HG03066 (cell line): ENCODE measurements around the gene FAM50B.

ENCODE experiments used
- ATAC-seq: cut with Tn5 transposase; IDR thresholded peaks from one replicate; pipeline ENCODE4 v1.9.1; 2021; ENCODE audit warnings: low read depth; ENCODE audit not compliant: unreplicated experiment

FAM50B gene, protein sequence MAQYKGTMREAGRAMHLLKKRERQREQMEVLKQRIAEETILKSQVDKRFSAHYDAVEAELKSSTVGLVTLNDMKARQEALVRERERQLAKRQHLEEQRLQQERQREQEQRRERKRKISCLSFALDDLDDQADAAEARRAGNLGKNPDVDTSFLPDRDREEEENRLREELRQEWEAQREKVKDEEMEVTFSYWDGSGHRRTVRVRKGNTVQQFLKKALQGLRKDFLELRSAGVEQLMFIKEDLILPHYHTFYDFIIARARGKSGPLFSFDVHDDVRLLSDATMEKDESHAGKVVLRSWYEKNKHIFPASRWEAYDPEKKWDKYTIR

DNA sequence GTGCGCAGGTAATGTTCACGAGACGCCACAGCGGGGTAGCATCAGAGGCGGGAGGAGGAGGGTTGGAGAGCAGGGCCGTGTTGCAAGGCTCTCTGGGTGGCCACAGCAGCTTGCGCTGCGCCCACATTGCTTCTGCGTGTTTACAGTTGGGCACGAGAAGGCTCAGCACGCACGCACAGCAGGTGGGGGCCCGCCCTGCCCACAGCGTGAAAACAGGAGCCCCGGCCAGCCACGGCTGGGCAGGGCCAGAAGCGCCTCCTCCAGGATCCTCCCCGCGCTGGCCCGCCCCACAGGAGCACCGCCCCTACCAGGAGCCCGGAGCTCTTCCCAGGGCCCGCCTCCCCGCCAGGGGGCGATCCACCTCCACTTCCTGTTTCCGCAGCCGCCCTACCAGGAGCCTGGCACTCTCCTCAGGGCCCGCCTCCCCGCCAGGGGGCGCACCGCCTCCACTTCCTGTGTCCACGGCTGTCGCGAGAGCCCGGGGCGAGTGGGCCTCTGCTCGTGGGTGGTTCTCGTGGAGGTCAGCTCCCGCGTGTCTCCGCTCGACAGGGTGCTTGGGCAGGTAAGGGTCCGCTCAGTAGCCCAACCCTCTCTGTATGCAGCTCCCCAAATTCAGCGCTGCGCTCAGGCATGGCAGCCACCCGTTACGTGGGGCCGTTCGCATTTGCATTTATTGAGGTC lies at the start of gene FAM50B:
Gene FAM50B, plus strand, starts transcription at position 449 of the 681 bp plus-strand sequence. CDS start 439 bp downstream, outside the sequence.
- peak; percentile 94 for ATAC-seq

DNA sequence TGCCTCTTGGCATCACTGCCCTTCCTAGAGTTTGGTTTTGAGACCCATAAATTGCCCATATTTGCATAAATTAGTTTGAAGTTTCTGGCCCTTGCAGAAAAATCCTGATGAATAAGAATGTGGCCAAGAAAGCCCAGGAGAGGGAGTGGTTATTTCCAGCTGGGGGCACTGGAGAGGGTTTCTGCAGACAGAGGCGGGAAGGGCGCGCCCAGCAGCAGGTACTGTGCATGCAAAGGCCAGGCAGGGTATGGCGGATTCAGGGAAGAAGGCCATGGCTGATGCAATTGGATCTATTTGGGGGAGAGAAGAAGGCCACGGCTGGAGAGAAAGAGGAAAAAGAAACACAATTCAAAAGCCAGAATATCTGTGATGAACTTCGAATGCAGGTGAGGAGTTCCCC lies 49.5 kb upstream of the FAM50B start:
- no peak for ATAC-seq

DNA sequence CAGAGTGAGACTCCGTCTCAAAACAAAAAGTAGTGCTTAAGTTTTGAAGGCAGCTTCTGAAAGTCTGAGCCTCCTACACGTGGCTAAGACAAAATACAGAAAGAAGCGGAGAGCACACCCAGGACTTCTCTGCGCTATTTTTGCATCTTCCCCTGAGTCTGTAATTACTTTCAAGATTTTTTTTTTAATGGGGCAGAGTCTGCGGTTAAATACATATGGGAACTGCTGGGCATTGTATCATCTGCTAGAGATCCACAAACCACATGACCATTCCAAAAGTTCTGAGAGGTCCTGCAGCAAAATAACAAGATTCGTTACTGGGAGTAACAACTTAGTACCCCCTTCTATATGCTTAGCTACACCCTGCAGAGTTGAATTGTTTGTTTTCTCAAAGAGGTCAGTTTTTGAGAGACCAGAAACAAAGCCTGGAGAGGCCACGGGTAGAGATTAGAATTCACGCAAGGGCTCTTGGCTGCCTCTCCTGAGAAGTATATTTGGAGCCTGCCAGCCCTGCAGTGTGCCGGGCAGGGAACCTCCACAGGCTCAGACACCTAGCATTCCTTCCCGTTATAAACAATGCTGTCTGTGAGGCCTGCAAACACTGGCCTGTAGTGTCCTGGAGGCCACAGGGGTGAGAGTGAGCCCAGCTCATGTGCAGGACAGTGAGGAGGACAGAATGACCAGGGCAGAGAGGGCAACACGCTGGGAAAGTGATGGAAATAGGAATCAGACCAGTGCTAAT lies 48.2 kb upstream of the FAM50B start:
- no peak for ATAC-seq

DNA sequence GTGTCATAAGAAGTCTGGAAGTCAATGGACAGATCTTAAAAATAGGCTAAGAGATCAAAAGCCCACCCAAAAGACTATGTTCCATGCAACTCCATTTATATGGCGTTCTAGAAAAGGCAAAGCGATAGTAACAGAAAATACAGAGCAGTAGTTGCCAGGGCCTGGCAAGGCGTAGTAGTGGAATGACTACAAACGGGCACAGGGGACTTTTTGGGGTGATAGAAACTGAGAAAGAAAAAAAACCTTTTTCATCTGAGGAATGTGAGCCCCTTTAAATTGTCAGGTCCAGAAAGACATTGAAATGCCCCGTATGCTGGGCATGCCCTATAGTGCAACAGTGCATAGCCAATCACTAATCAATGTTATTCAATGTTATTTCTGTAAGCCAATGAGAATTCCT lies 47.2 kb upstream of the FAM50B start:
- ATAC-seq = no peak

DNA sequence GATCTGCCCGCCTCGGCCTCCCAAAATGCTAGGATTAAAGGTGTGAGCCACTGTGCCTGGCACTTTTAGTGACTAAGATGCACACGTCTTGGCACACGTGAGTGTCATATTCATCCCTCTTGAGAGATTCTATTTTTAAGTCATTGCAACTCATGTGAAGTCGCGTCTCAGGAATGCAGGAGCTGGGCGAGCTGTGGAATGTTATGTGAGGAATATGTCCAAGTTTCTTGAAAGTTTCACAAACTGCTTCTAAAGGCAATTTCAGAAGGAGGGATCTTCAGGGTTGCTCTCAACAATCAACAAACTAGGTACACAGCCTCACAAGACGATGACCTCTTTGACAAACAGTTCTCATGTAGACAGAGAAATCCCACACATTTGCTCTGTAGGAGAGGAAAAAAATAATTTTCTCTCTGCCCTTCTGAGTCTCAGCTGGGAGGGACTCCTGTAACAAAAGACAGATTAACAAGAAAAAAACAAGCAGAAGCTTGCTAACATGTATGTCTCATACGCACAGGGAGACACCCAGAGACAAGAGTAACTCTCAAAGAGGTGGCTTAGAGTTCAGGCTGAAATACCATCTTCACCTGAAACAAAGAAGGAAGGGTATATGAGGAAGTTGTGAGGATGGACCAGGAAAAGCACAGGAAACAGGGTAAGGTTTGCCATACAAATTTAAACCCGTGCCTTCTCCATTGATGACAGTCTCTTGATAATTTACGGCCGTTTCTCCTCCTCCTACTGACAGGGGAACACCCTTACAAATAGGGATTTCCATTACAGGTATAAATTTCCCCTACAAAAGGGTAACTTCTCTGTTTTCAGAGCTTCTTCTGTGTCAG lies 45.3 kb upstream of the FAM50B start:
- ATAC-seq = no peak

DNA sequence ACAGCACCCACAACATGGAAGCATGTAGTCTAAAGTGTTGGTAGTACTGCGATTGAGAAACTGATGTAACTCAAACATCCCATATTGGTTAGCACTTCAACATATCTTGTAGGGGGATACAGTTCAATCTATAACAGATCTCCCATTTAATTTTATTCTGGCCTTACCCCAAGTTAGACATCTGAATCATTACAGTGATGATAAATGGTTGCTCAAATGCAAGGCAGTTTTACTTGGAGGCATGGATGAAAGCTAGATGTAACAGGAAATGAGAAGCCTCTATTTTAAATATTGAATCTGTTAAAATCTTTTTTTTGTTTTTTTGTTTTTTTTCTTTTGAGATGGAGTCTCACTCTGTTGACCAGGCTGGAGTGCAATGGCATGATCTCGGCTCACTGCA lies 44.2 kb upstream of the FAM50B start:
- ATAC-seq = no peak

DNA sequence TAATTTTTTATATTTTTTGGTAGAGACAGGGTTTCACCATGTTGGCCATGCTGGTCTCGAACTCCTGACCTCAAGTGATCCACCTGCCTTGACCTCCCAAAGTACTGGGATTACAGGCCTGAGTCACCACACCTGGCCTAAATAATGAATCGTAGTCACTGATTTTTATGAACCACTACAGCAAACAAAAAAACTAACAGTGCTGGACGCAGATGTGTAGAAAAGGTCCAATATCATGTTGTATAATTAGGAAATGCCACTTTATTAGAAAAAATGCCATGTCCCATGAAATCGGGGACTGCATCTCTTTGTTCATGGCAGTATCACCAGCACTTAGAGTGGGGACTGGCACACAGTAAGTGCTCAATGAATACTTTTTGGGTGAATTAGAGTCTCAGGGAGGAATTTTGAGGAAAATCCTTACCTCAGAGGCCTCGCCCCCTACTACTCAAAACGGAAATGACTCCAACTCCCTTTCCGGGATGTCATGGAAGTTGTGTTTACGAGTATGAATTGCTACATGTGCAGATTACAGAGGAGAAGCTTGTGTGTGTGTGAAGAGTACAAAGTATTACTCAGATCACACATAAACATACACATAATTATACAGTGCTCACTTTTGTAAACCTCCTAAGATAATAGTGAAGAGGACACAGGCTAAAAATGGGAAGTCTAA lies 43.6 kb upstream of the FAM50B start:
- no peak for ATAC-seq

DNA sequence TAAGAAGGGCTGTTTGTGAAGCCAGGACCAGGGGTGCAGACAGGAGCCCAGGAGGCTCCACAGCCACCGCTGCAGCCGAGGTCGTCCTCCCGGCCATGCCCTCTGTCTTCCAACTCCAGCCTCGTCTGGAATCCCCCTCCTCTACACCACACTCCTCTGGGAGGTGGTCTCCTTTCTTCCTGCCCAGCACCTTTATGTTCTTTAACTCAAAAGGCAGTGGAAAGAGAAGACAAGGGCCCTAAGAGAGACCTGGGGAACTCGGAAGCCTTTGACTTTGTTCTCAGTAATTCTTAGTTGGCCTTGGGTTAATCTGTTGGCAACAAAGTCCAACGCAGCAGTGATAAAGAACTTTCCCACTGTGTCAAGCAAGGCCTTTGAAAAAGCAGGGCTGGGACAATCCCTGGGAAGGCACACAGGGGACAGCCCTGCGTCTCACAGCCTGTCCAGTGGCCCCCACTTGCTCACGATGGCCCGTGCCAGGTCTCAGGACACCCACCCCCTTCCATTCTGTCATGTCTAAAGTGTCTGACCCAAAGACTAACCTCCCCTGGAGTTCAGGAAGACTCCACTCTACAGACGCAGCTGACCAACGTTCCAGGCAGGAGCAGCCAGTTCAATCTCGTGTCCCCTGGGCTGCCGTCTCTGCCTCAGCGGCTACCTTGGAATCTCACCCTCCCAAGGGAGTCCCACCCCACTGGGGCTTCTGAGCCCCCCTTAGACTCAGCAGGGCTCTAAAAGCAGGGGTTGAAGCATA lies 42.8 kb upstream of the FAM50B start:
- ATAC-seq = no peak

DNA sequence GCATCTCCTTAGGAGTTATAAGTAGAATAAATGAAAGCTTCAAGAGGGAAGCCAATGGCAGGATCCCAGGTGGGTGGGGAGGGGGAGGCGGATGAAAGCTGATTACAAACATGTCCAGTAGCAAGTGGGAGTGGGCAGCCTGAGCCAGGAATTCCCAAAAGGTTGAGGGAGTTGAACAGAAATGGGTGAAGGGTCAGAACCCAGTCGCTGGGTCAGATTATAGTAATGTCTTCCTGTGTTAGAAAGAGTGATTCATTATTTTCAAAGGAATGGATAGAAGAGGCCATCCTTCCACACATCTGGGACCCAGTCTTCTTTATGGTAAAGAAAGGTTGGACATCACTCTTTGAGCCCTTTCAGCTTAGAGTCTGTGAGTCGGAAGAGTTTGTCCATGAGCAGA lies 41.0 kb upstream of the FAM50B start:
- ATAC-seq = no peak

DNA sequence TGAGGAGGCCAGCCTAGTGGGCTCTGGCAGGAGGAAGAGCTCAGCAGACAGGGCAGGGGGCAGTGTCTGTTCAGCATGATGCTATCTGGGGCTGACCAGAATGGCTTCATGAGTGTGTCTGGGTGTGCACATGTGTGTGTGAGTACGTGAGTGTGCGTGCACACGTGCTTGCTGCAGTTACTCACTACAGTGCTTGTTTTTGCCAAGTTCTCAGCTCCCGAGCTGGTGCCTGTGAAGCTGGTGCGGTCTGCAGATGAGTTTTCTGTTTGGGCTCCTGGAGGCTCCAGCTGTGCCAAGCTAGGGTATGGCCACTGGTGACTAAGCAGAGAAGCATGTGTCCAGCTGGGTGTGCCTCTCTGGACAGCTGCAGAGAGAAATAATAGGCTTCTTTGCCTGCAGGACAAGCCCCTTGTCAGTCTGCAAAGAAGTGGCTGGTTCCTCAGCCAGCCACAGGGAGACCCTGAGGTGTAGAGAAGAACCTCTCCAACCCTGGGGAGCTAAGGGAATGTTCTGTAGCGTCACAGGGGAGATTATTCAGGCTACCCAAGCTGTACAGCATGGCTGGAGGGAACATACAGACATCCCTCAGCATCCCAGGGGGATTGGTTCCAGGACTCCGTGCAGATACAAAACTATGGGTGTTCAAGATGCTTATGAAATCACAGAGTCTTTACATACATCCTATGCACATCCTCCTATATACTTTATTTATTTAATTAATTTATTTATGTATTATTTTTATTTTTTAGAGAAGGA lies 40.2 kb upstream of the FAM50B start:
- ATAC-seq = no peak

DNA sequence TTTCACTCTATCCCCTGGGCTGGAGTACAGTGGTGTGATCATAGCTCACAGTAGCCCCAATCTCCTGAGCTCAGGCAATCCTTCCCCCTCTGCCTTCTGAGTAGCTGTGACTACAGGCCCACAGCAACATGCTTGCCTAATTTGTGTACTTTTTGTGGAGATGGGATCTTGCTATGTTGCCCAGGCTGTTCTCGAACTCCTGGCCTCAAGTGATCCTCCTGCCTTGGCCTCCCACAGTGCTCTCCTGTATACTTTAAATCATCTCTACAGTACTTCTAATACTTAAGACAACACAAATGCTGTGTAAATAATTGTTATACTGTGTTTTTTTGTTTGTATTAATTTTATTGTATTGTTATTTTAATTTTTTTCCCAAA lies 39.7 kb upstream of the FAM50B start:
- no peak for ATAC-seq

DNA sequence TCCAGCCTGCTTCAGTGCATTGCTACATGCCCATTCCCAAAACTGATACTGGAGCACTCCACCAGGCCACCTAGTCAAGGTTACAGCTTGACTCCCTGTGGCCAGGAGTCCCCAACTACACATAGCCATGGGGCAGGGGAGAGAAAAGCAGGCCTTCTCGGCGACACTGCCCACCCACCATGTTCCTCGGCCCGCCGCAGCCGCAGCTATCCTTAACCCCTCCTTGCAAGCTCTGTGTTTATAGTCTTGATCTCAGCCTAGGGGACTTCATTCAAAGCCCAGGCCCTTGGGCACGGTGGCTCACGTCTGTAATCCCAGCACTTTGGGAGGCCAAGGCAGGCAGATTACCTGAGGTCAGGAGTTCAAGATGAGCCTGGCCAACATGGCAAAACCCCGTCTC lies 39.2 kb upstream of the FAM50B start:
- no peak for ATAC-seq

DNA sequence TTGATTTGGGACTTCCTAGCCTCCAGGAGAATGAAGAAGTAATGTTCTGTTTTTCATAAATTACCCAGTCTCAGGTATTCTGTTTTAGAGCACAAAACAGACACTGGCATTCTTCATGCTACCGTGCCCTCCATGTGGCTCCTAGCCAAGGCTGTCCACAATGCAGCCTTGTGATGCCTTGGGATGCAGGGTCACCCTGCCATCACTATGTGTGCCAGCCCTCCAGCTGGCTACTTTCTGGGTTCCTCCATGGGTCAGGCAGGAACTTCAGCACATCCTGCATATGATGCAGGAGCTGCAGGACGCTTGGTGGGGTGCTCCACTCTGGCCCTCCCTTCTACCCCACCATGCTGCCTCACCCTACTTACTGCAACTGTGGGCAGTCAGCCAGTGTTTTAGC lies 38.0 kb upstream of the FAM50B start:
- no peak for ATAC-seq

DNA sequence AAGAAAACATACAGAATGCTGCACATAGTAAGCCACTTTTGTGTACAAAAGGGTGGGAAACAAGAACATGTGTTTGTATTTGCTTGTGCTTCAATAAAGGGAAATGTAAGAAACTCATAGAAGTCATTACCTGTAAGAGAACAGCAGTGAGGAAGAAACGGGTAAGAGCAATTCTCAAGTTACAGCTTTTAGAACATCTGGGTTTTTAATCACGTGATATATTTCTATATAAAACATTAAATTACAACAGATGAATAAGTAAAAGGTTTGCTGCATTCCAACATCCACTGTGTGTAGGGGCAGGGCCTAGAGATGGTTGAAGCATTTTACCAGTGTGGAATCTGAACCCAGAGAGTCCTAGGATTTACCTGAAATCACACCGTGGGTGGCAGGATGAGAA lies 36.6 kb upstream of the FAM50B start:
- no peak for ATAC-seq

DNA sequence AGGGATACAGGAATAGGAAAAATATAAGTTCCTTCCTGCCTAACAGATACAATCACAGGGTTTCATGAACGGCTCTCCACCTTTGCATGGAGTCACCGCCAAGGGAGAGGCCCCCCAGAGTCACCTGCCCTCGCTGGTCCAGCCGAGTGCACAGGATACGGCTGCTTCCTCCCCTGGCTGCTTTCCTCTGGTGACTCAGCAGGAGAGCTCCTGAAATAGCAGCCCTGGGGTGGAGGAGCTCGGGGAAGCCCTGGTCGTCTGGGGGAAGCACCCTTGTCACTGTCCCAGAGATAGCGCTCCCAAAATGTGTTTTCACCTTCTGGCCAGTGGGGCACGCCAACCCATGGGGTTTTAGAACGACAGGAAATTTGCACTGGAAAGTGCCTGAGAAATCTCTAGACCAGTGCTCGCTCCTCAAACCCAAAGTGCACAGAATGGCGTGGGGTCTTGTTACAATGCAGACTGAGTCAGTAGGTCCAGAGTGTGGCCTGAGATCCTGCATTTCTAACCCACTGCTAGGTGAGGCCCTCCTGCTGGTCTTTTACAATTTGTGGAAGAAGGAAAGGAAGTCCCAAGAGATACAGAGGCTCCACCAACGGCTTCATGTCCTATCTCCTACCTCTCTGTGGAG lies 35.9 kb upstream of the FAM50B start:
- no peak for ATAC-seq

DNA sequence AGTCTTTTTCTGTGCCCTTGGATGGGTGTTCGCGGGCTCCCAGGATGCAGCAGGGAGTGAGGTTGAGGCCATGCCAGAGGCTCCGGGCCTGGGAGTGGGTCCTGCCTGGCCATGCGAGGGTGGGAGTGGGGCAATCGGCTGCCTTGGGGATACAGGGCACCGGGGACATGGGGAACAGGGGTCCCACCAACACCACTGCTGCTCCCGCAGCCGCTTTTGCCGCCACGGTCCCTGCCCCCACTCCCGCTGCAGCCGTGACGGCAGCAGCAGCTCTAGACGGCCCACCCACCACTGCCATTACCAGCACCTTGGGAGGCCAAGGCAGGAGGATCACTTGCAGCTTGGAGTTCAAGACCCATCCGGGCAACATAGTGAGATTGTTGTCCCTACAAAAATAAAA lies 35.3 kb upstream of the FAM50B start:
- ATAC-seq = no peak

DNA sequence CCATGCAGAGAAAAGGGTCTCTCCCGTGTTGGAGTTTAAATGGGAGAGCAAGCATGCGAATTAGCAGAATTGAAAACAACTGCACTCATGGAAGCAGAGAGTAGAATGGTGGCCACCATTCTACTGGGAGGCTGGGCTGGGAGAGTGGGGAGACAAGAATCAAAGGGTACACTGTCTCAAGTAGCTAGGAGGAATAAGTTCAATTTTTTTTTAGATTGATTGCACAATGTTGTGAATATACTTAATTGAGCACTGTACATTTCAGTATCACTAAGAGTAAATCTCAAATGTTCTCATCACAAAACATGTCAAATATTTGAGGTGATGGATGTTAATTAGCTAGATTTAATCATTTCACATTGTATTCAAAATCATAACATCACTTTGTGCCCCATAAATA lies 34.6 kb upstream of the FAM50B start:
- ATAC-seq = no peak

DNA sequence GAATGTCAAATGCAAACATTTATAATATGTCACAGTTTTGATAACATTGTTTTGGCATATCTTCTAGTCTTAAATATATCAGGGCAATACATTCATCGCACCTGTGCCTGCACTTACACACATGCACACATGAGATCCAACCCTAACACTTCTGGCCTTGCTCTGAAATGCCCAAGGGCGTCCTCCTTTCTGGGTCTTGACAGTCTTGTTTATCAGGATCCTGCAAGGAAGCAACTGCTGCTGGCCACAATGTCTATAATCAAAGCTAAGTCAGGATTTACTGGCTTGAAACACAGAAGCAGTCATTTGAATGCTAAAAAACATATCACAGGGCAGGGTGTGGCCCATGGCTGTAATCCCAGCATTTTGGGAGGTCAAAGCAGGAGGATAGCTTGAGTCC lies 32.9 kb upstream of the FAM50B start:
- no peak for ATAC-seq
